ENCODE results near the gene NKG7.
A peak's percentile ranks its signal among the peaks of the same experiment; 100 is the strongest.

NKG7 gene

GRCh38 chr19:51389143-51389542 lies 16.7 kb upstream of the NKG7 start:
- no peak for DNase-seq

- DNase-seq = no peak
These were observed 15.5 kb upstream of the NKG7 start, which contains the start of gene LIM2 for GRCh38 chr19:51387924-51388389. Gene LIM2 (minus strand): TSS chr19:51387974. CDS start chr19:51387443, 531 bp downstream.

GRCh38 chr19:51386882-51387520 lies 14.5 kb upstream of the NKG7 start:
- DNase-seq = no peak

- DNase-seq = no peak
These were observed 9.6 kb upstream of the NKG7 start for GRCh38 chr19:51382004-51382403.

- no peak for DNase-seq
These were observed 7.9 kb upstream of the NKG7 start for GRCh38 chr19:51380379-51380778.

GRCh38 chr19:51377422-51377821 lies 5.0 kb upstream of the NKG7 start:
- DNase-seq = no peak

DNA sequence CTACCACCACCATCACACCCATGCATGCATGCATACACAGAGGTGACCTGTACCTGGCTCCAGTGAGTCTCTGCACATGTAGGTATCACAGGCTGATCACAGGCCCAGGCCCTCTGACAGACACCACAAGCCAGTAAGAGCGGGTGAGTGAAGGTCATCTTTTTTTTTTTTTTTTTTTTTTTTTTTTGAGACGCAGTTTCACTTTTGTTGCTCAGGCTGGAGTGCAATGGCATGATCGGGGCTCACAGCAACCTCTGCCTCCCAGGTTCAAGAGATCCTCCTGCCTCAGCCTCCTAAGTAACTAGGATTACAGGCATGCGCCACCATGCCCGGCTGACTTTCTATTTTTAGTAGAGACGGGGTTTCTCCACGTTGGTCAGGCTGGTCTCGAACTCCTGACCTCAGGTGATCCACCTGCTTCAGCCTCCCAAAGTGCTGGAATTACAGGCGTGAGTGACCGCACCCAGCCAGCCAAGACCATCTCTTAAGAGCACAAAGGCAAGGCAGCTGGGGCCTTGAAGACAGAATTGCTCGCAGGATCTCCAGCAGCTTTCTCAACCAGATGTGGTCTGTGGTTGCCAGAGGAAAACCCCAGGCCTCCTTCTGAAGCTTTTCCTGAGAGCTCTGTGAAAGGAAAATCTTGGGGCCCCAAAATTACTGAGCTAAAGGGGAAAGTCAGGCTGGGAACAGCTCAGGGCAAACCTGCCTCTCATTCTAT lies 3.2 kb upstream of the NKG7 start:
- no peak for DNase-seq

DNA sequence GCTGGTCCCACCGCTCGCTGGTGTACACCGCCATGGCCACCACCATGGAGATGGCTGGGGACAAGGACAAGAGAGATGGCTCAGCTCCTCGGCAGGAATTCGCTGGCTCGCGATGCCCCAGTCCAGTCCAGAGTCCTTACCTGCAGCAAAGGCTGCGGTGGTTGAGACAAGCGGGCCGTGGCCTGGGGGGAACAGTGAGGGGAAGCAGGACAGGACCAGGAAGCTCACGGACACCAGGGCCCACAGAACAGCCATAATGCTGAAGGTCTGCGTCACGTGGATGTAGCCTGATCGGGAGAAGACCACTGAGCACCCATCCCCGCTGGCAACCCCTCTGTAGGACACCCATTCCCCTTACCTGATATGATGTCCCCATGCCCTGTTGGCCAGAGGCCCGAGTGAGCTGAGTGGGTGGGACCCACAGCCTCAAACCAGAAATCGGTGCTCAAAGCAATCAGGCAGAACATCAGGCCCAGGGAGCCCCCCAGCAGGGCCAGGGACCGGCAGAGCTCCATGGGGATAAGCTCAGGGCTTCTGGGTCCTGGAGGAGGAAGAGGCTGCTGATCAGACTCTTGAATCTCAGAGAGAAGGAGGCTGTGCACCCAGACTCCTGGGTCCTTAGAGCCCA lies 319 bp downstream of the NKG7 start:
- DNase-seq = no peak

- DNase-seq = no peak
These were observed 1.2 kb downstream of the NKG7 start for GRCh38 chr19:51371186-51371690.

DNA sequence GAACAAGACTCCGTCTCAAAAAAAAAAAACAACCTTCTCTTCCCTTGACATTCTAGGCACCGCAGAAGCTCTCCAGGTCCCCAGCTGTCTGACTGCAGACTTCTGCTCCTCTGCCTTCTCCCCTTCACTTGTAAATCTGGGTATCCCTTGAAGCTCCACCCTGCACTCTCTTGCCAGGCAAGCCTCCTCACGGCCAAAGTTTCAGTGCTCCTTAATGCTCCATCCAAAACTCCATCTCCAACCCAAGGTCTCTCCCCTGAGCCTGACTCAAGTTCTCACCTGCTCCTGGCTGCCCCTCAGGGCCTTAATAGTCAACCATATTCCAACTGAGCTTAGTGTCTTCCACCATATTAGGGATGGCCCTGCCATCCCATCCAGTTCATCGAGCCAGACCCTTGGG lies 2.2 kb downstream of the NKG7 start:
- DNase-seq = no peak

DNA sequence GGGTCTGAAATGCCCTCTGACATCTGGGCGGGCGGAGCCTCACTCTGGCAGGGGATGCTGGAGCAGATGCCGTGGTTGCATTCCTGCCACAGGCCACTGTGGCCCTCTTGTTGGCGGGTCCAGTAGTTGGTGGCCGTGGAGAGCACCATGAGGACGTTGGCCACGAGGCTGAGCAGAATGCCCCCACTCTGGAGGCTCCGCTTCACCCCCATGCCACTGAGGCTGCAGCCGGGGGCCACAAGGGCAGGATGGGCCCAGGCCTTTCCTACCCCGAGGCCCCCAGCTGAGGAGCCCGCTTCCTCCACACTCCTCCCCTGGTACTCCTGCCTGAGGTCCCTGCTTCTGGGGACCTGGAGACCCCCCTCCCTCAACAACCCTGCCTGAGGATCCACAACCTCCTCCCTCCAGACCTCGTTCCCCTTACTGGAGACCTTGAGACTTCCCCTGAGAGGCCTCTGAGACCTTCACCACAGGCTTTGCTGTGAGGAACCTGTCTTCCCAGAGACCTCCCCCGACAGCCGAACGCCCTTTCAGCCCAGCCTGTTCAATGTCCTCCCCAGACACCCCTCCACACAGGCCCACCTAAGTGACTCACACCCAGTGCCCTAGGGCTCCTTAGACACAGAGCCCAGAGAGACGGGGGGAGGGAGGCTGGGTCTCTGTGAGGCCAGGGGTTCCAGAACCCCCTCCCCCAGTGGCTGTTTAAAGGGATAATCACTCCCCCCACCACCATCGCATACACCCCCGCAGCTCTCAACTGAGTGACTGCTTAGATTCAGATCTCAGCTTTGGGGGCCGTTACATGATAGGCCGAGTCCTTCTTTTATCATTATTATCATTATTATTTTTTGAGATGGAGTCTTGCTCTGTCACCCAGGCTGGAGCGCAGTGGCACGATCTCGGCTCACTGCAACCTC lies 3.8 kb downstream of the NKG7 start, which contains the start of gene CLDND2:
TSS of gene CLDND2 (minus strand) at position 638 of the 917 bp plus-strand sequence. CDS start at position 212, 426 bp downstream.
- no peak for DNase-seq

- peak; percentile 97 for DNase-seq
These were observed 4.7 kb downstream of the NKG7 start for GRCh38 chr19:51367565-51368365.

GRCh38 chr19:51367255-51367564 lies 5.2 kb downstream of the NKG7 start:
- peak in 1 of 2 donors; percentile 29 for DNase-seq

DNA sequence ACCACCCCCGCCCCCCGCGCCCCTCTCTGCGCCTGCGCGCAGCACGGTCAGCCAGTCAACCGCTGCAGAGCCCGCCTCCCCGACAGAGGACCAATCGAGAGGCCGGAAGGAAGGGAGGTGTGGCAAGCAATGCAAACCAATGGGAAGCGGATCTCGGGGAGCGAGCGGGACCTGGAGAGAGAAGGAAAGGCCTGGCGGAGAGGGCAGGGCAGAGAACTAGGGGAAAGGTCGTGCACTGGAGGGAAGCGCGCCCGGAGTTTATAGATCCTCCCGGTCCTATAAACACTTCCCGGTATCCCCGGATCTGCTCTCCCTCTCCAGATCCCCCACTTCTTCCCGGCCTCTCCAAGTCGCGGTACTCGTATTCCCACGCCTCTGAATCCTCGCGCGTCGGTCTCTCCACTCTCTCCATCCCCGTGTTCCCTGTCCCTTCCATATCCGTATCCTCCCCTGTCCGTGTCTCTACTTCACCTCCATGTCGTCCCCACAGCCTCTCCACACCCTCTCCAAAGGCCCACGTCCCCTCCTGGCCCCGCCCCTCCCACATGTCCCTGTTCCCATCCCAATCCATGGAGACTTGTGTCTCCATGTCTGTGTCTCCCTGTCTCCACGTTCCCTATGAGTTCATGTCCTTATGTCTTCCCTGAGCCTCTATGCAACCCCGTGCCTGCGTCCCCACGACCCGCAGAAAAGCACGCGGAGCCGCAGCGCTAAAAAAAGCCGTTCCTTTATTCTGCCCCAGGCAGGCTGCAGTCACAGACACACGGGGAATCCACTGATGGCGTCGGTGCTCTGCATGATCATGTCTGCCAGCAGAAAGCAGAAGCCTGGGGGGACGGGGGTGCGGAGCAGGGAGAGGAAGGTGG lies 5.8 kb downstream of the NKG7 start:
- peak; percentile 93 to 94 for DNase-seq

- DNase-seq = no peak
These were observed 6.5 kb downstream of the NKG7 start, which contains the start of gene ETFB for GRCh38 chr19:51365965-51366388. Gene ETFB (minus strand): TSS chr19:51366388. CDS start chr19:51366326, 62 bp downstream.

DNA sequence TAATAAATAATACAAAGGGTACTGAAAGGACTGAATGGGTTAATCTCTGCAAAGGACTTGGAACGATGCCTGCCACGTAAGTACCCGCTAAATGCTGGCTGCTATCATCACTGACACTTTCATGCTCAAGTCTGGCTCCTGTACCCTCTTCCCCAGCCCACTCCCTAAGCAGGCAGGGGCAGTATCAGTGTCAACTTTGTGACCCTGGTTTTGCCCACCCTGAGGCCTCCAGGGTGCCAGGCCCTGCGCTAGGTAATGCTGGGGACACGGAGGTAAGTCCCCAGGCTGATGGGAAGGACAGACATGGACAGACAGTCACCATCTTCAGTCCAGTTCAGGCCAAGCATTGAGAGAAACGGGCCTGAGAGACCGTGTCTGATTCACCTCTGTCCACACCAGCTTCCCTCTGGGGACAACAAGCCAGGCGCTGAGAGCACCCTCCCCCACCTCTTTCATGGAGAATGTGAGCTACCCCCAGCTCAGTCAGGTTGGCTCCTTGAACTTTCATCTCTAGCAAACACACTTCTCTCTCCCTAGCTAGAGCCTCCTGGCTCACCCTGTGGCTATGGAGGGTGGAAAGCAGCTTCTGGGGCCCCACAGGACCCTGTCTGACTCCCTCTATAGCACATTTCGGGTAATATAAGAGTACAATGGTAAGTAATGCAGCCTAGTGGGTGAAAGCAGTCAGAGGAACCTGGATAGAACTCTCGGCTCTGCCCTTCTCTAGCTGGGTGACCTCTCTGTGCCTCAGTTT lies 7.1 kb downstream of the NKG7 start:
- no peak for DNase-seq

DNA sequence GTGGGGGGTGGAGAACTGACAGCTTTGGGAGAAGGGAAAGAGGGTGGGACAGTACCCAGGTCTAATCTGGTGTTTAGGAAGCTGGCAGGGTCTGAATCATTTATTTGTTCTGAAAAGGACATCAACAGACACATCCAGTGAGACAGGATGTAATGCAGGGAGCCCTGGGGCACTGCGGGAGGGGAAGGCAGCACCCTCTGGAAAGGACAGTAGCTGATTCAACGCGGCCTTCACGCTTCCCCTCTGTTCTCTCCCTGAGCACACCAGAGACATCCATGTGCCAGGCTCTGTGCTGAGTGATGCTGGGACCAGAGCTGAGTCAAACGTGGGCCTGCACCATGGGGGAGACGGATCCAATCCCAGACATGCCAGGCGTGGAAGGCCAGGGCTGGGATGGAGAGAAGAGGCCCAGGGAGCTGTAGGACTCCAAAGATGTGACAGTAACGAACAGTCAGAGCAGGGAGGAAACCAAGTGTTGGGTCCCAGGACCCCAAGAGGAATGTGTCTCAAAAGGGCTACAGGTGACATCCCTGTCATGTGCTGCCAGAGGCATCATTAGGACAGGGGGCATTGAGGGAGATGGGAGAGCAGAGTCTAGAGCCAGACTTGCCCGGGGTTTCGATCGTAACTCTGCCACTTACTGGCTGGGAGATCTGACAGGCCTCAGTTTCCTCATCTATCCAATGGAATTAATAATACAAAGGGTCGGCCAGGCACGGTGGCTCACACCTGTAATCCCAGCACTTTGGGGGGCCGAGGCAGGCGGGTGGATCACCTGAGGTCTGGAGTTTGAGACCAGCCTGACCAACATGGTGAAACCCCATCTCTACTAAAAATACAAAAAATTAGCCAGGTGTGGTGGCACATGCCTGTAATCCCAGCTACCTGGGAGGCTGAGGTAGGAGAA lies 8.0 kb downstream of the NKG7 start:
- no peak for DNase-seq

GRCh38 chr19:51361239-51361638 lies 11.2 kb downstream of the NKG7 start:
- no peak for DNase-seq

- DNase-seq = no peak
These were observed 13.2 kb downstream of the NKG7 start for GRCh38 chr19:51359294-51359693.

All from activated CD4-positive, alpha-beta T cell treated with anti-CD3 and anti-CD28 coated beads for 4 hours (primary cell).